Measurements from ENCODE around the gene ZBTB33.

ZBTB33 gene

DNA sequence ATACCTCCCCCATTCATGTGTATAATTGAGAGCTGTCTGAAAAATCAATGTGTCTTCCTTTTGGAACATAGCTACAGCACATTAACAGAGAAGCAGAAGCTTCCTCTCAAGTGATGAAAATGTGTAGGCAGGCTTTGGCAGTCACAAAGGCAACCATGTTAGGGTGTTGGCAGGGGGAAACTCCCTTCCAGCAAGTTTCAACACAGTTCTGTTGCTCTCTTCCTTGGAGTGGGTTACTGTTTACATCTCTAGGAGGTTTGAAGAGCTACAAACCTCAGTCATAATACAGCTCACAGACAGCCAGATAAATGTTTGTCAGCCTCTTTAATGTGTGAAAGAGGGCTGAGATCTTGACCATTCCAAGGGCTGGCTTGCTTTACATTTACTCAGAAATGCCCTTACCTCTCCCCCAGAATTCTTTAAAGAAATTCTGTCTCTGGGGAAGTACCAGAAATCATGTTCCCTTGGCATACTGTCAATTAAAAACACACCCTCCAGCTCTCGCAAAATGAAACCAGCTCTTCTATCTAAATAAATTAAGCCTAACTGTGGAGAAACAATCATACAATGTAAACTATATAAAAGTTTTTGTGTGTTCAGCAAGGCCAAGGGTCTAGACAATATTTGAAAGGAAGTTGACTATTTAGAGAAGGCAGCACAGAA lies 18.9 kb downstream of the ZBTB33 start:
- no peak for DNase-seq

DNA sequence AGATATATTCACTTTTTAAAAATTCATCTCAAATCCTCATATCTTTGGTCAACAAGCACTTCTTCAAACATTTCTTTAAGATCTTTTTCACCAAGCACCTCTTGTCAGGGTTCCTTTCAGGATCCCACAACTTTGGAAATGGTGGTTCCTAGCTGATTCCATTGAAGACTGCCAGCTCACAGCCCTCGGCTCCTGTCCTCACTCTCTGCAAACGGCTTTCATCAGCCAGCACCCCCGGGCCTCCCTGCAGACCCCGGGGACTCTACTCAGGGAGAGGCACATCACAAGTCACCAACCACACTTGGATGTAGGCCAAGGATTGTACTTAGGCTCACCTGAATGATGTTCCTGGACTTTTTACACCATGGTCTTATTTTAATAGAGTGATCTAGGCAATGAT lies 20.0 kb downstream of the ZBTB33 start:
- DNase-seq, result no peak

DNA sequence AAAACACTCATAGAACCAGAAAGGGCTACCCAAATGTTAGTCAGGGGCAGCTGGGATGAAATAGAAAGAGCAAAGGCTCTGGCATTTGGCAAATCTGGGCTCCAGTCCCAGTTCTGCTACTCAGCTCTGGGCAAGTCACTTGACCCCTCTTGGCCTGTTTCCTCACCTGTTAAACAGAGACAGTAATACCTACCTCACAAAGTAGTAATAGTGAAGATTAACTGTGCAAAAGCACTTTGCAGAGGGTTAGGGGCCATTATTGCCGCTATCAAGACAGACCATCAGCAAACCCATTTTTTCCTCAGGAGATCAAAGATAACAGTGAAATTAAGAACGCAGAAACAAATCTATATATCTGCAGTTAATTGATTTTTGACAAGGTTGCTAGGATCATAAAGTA lies 20.6 kb downstream of the ZBTB33 start:
- DNase-seq, result no peak

DNA sequence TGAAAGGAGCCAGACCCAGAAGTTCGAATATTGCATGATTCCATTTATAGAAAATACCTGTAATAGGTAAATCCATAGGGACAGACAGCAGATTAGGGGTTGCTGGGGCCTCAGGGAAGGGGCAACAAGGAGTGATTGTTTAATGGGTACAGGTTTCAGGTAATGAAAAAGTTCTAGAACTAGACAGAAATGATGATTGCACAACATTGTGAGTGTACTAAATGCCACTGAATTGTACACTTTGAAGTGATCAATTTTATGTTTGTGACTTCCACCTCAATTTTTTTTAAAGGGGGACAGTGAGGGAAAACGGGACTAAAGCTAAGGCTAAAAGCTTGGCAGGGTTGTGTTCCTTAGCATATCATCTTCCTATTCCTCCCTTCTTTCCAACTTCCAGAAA lies 23.5 kb downstream of the ZBTB33 start:
- DNase-seq, result no peak

DNA sequence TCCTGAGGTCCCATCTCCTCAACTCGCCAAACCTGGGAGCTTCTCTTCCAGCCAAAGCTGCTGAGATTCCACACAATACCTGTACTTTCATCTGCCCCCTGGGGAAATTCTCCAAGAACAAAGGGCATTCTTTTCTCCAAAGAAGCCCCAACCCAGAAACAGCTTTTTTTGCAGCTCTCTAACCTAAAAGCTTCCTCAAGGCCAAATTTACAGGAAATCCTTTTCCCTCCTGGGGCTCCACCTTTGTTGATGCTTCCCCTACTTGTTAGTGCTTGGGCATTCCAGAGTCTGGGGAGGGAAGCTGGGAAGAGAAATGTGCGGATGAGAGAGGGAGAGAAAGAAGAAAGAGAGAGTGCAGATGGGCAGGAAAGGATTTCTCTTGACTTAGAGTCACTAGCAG lies 24.3 kb downstream of the ZBTB33 start:
- DNase-seq, result no peak

DNA sequence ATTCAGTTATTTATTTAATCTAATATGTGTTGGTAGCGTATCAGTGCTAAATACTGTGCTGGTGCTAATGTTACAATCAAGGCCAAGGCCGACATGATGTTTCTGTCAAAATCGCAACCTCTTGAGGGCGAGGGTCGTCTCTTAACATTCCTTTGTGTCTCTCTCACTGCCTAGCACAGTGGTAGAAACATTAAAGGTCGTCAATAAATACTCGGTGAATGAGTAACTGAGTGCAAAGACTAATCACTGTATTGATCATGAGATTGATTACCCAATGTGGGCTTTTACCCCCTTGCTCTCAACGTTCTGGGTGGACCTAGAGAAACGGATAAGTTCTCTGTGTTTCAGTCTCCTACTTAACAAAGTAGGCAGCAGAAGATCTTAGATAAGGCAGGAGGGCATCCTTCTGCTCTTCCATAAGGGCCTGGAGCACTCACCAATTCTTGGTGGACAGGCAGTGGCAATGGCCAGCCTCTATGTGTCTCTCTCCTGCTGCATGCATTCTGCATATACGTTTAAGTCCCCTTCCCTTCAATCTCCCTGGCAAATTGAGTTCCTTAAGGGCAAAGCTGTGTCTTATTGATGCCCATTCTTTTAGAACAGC lies 30.5 kb downstream of the ZBTB33 start:
- DNase-seq, result no peak

DNA sequence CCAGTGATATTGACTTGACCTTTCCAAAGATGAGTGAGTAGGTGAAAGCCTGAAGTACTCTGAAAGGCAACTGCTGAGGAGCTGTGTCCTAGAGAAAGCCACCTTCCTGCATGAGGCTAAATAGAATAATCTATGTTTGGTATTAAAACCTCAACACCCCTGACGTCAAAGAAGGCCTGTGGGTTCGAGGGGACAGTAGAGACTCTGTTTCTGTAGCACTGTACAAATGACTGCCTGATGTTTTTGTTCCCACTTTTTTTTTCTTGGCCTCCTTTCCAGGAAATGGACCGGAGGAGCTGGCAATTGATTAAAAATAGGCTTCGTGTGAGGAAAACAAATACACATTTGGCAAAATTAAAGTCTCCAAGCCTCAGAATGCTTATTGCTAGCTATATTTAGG lies 31.1 kb downstream of the ZBTB33 start:
- no peak for DNase-seq

DNA sequence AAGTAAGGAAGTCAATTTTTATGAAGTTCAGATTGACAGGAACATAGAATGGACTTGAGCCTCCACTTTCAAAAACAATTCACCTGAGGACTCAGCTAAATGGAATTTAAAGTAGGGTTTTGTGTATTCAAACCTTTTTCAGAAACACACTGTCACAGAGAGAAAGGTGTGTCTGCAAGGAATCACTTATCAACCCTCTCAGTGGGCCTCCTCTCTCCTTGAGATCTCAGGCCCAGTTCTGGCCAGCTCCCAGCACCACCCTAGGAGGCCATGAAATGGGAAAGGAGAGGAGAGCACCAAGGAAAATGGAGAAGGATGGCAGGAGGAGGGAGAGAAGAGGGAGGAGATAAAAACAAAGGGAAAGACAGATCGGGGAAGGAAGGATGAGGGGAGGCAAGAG lies 32.1 kb downstream of the ZBTB33 start:
- no peak for DNase-seq

DNA sequence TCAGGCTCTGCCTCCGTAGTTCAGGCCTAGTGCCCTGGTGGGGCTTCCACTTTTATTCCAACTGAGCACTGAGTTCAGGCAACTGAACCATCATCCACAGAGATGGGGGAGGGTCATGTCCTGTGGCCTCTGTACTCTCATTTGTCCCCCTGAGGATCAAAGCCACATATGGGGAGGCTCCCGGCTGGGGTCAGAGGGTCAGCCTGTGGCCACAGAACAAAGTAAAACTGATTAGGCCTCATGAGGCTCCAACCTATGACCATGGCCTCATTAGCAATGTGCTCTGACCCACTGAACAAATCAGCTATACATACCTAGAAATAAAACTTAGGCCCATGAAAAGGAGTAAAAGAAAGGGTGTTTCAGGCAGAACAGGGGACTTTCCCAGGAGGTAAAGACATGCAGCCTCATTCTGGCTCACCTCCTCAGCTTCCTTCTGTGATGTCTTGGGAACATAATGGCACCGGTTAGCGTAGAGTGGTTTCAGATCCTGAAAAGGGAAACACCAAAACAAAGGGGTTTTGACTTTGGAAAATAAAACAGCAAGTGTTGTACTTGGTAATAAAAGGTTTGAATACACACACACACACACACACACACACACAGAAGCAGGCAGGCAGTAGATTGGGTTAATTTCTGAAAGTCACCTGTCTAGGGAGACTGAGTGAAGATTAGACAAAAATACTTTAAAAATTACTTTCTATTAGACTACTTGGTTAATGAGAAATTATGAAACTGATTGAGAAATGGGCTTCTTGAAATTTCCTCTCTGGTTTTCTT lies 36.3 kb downstream of the ZBTB33 start:
- DNase-seq, result no peak

DNA sequence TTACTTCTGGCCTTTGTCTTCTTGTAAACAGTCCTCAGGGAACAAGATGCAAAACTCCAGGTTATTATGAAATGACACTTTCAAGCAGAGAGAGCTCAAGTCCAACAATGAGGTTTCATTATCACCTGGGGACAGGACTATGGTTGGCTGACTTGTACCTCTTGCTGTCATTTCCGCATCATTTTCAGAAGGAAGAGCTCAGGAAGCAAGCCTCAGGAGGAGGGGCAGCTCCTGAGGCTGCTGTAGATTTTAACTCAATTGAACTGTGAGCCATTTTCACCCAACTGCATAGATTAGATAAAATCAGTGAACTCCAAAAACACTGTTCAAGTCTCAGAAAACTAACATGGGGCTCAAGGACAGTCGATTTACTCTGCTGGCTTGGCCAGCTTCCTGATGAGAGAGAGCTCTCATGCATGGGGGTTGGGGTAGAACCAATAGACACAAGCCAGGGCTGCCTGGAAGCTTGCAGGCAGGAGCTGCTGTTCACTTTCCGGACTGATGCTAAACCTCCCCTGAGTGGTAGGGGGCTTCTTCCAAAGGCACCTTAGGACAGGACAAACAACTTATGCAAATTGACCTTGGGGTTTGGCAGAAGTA lies 37.0 kb downstream of the ZBTB33 start:
- DNase-seq, result no peak

DNA sequence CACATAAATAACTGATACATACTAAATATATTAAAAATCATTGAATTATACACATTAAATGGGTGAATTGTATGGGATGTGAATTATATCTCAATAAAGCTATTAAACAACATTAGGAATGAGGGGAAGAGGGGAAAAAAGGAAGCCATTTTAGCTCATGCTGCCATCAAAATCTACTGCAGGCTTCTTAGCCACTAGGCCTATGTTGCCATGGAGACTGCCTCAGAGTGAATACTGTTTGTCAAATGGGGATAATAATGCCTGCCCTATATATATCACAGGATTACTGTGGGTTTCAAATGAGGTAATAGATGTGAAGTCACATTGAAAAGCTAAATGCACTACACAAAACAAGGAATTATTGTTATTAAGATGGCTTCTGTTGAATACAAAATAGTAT lies 39.5 kb downstream of the ZBTB33 start:
- no peak for DNase-seq

DNA sequence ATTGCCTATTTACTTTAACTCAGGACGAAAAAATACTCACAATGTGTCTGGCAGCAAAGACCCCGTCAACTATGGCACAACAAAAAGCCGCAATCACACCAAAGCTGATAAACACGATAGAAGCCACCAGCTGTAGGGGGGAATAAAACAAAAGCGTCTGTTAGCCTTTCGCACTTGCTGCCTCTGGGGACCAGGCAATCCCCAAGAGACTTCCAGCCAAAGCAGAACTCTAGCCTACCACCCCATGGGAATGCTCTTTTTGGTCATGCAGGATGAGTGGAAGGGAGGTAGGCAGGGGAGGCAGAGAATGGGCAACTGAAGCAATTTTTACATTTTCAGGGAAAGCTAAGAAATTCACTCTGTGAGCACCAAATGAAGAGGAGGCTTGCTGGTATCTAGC lies 40.6 kb downstream of the ZBTB33 start:
- no peak for DNase-seq

DNA sequence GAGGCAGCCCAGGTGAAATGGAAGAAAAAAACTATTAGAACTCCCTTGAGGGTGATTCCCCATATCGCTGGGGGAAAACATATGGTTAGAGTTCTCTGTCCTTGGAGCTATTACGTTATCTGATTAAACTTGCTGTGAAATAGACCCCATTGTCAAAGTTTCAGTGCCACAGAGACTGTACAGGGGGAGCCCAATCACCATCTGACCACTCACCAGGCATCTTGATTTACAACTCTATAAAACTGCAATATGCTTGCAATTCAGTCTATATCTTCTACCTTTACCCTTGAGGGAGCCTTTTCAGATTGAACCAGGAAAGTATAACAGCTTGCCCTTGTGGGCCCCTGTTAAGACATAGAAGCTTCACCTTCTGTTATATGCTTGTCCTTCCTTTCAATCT lies 42.4 kb downstream of the ZBTB33 start:
- DNase-seq, result no peak

DNA sequence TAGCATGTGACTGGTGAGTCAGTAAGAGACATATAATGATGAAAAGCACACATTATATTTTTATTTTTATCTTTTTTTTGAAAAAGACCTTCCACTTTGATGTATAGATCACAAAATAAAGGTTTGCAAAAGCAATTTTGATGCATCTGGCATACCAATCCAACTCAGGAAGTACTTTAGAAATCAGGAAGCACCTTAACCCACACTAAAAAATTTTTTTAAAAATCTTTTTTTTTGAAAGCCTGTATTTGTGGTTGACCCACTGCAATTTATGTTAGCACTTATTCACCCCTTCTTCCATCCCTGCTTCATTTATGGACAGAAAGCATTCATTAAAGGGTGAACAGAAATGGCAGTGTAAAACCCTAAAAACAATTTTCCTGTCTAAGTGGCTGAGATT lies 44.0 kb downstream of the ZBTB33 start:
- DNase-seq, result no peak

DNA sequence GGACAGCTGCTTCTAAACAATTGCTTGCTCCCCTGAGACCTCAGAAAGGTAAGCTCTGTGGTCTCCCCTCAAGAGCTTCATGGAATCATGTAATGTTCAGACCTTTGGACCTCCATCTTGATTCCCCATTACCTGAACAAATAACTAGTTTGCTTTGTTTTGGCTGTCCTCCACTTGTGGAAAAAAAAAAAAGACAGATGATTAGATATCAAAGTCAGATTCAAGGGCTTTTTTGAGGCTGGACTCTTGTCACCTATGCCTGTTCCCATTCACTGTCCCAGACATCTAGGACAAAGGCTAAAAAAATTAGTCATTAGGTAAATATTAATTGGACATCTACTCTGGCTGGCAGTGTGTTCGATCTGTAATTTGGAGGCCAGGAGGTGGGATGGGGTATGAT lies 47.3 kb downstream of the ZBTB33 start:
- DNase-seq, result no peak

DNA sequence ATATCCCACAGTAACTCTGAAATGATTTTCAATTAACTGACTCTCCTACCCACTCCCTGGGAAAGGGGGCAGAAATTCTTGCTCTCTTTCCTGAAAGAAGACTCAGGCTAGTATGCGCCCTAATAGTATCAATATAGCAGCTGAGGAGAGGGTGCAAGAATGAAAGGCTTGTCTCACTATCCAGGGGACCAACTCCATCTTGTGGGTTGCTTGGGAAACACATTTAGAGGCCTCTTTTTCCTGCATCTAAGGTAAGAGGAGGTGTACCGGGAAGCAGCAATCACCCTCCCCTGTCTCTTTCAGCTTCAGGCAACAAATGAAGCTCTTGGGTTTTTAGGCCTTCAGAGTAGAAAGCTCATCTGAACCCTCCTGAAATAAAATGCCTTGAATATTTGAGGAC lies 49.3 kb downstream of the ZBTB33 start:
- DNase-seq, result no peak

DNA sequence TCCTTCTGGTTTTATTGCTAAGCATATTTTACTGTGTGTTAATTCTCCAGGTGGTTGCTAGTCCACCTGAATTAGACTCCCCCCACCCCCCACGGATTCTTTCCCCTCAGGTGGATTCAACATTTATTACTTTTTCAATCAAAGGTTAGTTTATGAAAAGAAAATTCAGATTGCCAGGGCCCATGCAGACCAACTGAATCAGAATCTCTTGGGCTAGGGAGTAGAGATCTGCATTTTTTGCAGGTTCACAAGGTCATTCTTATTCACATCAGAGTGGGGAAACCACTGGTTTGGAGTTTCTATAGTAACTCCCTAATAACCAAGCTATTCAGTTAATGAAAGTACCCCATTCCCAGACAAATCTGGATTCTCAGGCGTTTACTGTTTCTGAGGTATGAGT lies 50.9 kb downstream of the ZBTB33 start:
- DNase-seq, result no peak

DNA sequence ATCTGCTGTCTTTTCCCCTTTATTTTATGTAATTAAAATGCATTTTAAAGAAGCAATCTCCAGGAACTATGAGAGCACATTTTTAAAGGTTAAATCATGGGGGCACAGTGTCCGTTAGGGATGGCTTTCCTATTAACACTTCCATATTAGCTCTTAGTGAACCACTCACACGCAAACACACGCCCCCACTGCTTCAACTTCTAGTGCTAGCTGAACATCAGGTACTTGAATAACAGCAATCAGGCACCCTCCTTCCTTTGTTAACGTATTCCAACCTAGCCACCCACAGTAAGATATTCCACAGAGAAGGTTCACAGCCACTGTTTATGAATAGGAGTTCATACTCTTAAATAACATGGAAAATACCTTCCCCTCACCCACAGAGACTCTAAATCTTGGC lies 51.3 kb downstream of the ZBTB33 start:
- DNase-seq, result no peak

DNA sequence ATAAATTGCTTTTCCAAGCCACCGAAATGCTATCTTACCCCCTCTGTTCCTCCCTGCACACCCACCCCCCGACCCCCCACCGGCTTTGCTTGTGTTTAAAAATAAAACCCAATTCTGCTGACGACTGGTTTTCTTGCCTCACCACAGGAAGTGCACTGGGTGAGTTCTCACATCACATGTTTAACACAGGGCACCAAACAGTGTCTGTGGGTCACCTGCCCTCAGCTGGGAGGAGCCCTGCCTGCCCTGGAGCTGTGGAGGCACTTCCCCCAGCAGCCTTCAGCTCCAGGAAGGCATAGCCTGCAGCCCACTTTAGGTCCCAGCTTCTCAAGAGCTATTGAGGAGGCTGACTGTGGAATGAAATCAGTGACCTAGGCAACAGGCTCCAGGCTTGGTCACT lies 51.8 kb downstream of the ZBTB33 start:
- DNase-seq, result no peak

DNA sequence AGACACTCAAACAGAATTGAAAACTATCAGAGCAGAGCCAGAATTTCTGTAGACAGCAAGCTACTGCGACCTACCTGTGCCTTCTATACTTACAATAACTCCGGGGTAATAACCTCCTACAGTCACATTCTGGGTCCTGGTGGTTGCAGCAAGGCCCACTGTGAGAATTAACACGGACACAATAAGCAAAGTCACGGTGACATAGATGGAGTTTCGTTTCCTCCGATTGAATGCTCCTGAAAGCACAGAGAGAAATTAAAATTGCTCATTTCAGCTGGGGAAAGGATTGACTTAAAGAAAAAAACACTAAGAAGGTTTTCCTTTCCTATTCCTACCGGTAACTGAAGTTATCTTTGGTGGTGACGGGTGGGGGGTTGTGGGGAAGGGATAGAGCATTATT lies 53.6 kb downstream of the ZBTB33 start:
- DNase-seq, result no peak

DNA sequence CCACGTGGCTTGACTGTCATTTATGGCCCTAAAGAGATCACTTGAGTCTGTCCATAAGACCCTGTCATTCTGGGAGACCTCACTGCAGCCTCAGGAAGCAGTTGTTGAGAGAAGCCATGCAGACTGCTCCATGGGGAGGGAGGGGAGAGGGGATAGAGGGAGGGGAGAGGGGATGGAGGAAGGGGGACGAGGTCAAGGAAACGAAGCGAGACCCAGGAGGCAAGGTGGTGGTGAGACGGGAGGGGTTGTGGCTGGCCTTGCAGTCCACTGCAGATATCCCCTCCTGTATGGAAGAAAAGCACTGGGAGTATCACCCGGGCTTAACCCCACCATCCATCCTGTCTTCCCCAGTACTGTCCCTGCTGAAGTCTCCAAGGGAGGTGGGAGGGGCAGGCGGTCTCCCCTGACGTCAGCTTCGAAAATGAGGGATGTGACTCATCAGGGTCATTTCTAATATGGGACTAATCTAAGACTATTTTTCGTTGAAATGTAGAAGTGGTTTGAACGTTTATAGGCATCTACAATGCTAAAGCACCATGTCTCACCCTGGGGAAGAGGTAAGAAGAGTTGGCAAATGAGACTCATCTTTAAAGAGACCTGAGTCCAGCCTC lies 55.0 kb downstream of the ZBTB33 start:
- no peak for DNase-seq

DNA sequence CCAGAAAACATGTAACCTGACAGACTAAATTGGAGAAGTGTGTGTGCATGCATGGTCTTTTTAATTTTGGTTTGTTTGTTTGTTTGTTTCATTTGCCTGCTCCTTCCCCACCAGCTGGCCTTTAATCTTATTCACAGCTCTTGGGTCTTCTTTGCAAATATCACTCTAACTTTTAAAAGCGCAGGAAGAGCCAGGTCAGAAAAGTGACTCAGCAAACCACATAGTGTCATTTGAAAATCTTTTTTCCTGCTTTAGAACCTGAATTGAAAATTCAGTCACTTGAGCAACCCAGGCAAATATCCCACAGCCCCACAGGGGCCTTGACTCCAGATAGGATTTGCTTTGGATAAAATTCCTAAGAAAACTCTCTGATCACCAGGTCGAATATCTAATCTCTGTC lies 56.0 kb downstream of the ZBTB33 start:
- DNase-seq, result no peak
